ENCODE data around the gene DENND1B. TPM values are rescaled to one million over a fixed set of nuclear protein-coding genes. Genes with fewer than 3 reads are reported as not detected.

DENND1B gene
- polyA plus RNA-seq, 1 donor from 2014 or later = 12.4 TPM

- Histone ChIP-seq H3K9me2 (ENCODE audit: insufficient read depth, low read length) (no peaks in the 10 kb centered on the region), H3K4me2 (ENCODE audit: low read length) (no peak overlapping the region), H3K9me3 (ENCODE audit: low read length) (no peaks in the 10 kb centered on the region), H3K79me2 (replicated peaks; ENCODE audit: insufficient read depth, low read length) (no peaks in the 10 kb centered on the region), H3K36me3 (ENCODE audit: insufficient read depth, low read length) (no peaks in the 10 kb centered on the region), H3F3A (ENCODE audit: insufficient read depth, low read length, poor library complexity, severe bottlenecking) (no peaks in the 10 kb centered on the region), H3K4me3 (ENCODE audit: low read length) (no peak overlapping the region), H3K27me3 (ENCODE audit: insufficient read depth, low read depth, low read length) (no peaks in the 10 kb centered on the region), H2AFZ (ENCODE audit: low read depth, low read length) (no peak overlapping the region), H4K20me1 (ENCODE audit: insufficient read depth) (no peaks in the 10 kb centered on the region), H3K9ac (ENCODE audit: low read length) (no peak overlapping the region), H3K27ac (ENCODE audit: low read length) (no peak overlapping the region)
- TF ChIP-seq SMC3 (conservative IDR thresholded peaks at IDR 0.05; ENCODE audit: poor library complexity) (no peak), REST (IDR thresholded peaks at IDR 0.05; ENCODE audit: borderline replicate concordance) (no peak), CTCF (IDR thresholded peaks at IDR 0.05; ENCODE audit: poor library complexity, severe bottlenecking) (no peak), EZH2 (IDR thresholded peaks at IDR 0.05; ENCODE audit: borderline replicate concordance, insufficient read depth, low read length, poor library complexity, severe bottlenecking) (no peak), POLR2AphosphoS5 (IDR thresholded peaks at IDR 0.05) (no peak), MXI1 (conservative IDR thresholded peaks at IDR 0.05; ENCODE audit: poor library complexity, severe bottlenecking) (no peak), EP300 (conservative IDR thresholded peaks at IDR 0.05; ENCODE audit: poor library complexity, severe bottlenecking) (no peak), TAF1 (IDR thresholded peaks at IDR 0.05; ENCODE audit: low read depth) (no peak), RAD21 (conservative IDR thresholded peaks at IDR 0.05) (no peak)
Measured at GRCh38 chr1:197733324-197733723, 42.0 kb downstream of the DENND1B start.

- Histone ChIP-seq H3K9me2 (ENCODE audit: insufficient read depth, low read length) (no peaks in the 10 kb centered on the region), H3K9ac (ENCODE audit: low read length) (no peak overlapping the region), H3K27ac (ENCODE audit: low read length) (no peak overlapping the region), H3K36me3 (ENCODE audit: insufficient read depth, low read length) (no peaks in the 10 kb centered on the region), H3K79me2 (replicated peaks; ENCODE audit: insufficient read depth, low read length) (no peaks in the 10 kb centered on the region), H2AFZ (ENCODE audit: low read depth, low read length) (no peak overlapping the region), H3K4me2 (ENCODE audit: low read length) (no peak overlapping the region), H3F3A (ENCODE audit: insufficient read depth, low read length, poor library complexity, severe bottlenecking) (no peaks in the 10 kb centered on the region), H3K4me3 (ENCODE audit: low read length) (no peak overlapping the region), H4K20me1 (ENCODE audit: insufficient read depth) (no peaks in the 10 kb centered on the region), H3K27me3 (ENCODE audit: insufficient read depth, low read depth, low read length) (no peaks in the 10 kb centered on the region), H3K9me3 (ENCODE audit: low read length) (no peaks in the 10 kb centered on the region)
- TF ChIP-seq SMC3 (conservative IDR thresholded peaks at IDR 0.05; ENCODE audit: poor library complexity) = no peak
- TF ChIP-seq EP300 (conservative IDR thresholded peaks at IDR 0.05; ENCODE audit: poor library complexity, severe bottlenecking) = no peak
- TF ChIP-seq MXI1 (conservative IDR thresholded peaks at IDR 0.05; ENCODE audit: poor library complexity, severe bottlenecking) = no peak
- no peak for TF ChIP-seq CTCF (IDR thresholded peaks at IDR 0.05; ENCODE audit: poor library complexity, severe bottlenecking)
- no peak for TF ChIP-seq TAF1 (IDR thresholded peaks at IDR 0.05; ENCODE audit: low read depth)
- no peak for TF ChIP-seq POLR2AphosphoS5 (IDR thresholded peaks at IDR 0.05)
- TF ChIP-seq REST (IDR thresholded peaks at IDR 0.05; ENCODE audit: borderline replicate concordance) = no peak
- TF ChIP-seq EZH2 (IDR thresholded peaks at IDR 0.05; ENCODE audit: borderline replicate concordance, insufficient read depth, low read length, poor library complexity, severe bottlenecking) = no peak
- TF ChIP-seq RAD21 (conservative IDR thresholded peaks at IDR 0.05) = no peak
Measured at GRCh38 chr1:197732187-197732586, 43.1 kb downstream of the DENND1B start.

All from neural cell (in vitro differentiated cells).